RPMI7951 (cell line): ENCODE data around the gene PTMA. TPM values are rescaled to one million over a fixed set of nuclear protein-coding genes. Genes with fewer than 3 reads are reported as not detected.
A peak's percentile ranks its signal among the peaks of the same experiment; 100 is the strongest.
"Not testable (repeated sequence)": the region's sequence is repeated elsewhere in the genome, so short reads cannot be mapped to it uniquely, and the experiment has no call there.

Experiments
- DNase-seq: peaks from one replicate; pipeline ENCODE4 v3.0.0-alpha.2; 2012; ENCODE audit warnings: low read depth
- total RNA-seq: library from RNA; depleted of rRNA; stranded (reverse); fragments of >200 nt; shearing (Covaris generic); gene quantifications from 2 replicates; pipeline ENCODE4 v1.2.3, GENCODE V29; 2014; rRNA removed

PTMA gene, protein sequence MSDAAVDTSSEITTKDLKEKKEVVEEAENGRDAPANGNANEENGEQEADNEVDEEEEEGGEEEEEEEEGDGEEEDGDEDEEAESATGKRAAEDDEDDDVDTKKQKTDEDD
- 1,433 and 1,788 TPM in 2 replicates for total RNA-seq

- peak; percentile 99 for DNase-seq
Measured at GRCh38 chr2:231707927-231708772, at the start of gene PTMA. Gene PTMA, plus strand, starts transcription at chr2:231708525. Its CDS starts 182 bp downstream, at chr2:231708707.

GRCh38 chr2:231660073-231660472 is 48.3 kb upstream of the PTMA start:
- DNase-seq: not testable (repeated sequence)

DNA sequence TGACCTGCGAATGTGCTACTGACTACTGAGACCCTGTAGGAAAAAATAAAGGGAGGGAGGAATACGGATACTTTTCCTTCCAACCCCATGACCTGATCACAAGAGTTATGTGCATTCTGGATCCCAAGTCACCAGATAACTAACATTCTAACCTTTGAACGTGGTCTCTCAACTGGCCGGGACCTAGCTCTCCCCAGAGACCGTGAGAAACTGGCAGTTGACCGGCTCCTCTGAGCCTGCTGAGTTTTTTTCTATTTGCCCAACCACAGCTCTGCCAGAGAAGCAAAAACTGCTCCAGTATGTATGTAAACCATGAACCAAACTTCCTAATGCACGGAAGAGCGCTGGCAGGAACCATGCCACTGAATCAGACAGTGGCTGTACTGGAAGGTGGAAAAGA is 47.5 kb upstream of the PTMA start:
- no peak for DNase-seq

DNA sequence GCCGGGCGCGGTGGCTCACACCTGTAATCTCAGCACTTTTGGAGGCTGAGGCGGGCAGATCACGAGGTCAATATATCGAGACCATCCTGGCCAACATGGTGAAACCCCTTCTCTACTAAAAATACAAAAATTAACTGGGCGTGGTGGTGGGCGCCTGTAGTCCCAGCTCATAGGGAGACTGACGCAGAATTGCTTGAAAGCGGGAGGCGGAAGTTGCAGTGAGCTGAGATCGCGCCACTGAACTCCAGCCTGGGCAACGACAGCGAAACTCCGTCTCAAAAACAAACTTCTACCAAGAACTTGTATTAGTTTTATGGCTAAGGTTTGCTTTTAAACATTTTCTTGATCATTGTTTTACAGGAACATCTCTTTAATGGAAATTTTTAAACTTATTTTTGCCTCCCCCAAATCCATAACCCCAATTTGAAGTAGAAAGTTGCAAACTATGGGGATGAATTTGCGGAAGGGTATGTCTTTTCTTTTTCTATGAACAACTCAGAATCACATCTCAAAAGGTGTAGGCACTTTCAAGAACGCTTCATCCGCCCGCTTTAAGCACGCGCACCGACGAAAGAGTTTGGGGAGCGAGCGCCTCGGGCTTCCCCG is 46.8 kb upstream of the PTMA start:
- DNase-seq: no peak

- DNase-seq: peak; percentile 91
Measured at GRCh38 chr2:231662028-231662810, 46.1 kb upstream of the PTMA start.

- no peak for DNase-seq
Measured at GRCh38 chr2:231662811-231663457, 45.4 kb upstream of the PTMA start.

GRCh38 chr2:231663458-231664212 is 44.7 kb upstream of the PTMA start:
- no peak for DNase-seq

GRCh38 chr2:231664727-231665126 is 43.6 kb upstream of the PTMA start:
- DNase-seq: no peak

DNA sequence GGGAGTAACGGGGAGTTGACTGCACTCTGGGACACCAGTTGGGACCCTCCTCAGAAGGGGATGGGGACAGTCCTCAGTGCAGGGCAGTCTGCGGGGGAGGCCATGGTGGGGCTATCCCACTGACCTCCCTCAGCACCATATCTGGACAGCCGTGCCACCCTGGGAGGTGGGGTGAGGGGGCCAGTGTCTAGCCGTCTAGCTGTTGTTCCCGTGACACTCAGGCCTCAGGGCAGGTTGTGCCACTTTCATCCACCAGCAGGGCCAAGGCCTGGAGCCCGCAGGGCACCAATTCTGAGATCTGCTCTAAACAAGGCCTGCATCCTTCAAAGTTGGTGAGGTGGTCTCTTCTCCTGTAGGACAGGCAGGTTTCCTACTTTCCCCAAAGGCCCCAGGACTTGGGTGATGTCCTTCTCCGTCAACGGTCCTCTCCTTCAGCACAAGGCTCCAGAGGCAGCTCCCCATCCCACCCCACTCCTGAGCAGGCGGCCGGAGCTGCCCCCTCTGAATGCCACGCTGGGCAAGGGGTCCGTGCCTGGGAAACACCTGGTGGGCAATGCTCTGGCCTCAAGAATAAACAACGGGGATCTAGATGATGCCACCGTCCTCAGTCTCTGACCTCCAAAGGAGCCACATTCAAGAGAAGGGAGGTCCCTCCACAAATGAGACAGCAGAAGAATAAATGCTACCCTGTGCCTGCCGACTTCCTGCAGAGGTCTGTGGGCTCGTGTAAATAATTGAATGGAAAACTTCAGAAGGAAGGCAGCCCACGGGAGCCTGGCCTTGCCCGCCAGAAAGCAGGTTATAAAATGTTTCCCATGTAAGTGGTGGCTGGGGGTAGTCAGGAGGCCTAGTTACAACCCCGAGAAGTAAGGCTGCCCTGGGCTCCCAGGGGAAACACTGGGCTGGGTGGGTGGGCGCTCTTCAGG is 42.8 kb upstream of the PTMA start:
- no peak for DNase-seq

DNA sequence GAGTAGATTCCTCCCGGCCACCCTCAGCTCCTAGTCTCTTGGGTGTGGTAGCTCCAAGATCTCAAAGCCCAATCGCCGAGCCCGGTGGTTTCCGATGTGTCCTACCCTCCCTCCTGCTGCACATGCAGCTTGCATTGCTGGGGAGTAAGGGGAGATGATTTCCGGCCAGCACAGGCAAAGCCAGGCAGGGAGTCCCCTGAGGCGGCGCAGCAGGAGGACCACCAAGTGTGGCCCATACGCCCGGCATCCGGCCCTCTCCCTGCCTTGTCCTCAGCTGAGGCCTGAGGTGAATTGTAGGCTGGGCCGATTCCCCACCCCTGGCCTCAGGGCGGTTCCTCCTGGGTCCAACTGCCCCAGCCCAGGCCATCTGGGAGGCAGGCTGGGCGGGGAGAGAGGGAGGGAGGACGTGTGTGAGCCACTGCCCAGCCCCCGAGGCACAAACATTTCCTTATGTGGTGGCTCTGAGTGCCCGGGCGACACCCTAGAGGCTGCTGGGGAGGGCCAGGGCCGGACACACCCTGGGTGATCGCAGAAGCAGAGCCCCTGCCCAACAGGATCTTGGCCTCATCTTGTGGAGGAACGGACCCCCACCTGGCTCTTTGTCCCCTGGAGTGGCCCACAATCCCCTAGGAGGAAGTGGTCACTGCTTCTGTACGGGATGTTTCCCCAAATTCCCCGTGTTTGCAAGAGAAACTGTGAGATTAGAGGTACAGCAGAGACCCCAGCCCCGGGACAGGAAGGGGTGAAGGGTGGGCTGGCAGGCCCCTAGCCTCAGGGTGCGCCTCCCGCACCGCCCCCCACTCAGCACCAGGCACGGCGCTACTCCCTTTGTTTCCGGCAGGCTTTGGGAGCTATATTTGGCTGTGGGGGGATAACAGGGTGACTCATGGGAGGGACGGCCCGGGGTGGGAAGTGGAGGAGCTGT is 41.9 kb upstream of the PTMA start:
- DNase-seq: peak; percentile 99

DNA sequence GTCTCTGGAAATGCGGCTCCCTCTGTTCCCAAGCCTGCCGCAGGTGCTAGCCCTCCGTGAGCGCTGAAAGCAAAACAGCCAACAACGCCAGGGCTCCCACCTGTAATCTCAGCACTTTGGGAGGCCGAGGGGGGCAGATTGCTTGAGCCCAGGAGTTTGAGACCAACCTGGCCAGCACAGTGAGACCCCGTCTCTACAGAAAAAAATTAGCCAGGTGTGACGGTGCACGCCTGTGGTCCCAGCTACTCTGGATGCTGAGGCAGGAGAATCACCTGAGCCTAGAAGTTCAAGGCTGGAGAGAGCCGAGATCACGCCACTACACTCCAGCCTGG is 41.3 kb upstream of the PTMA start:
- no peak for DNase-seq

- no peak for DNase-seq
Measured at GRCh38 chr2:231667496-231667895, 40.8 kb upstream of the PTMA start.

DNA sequence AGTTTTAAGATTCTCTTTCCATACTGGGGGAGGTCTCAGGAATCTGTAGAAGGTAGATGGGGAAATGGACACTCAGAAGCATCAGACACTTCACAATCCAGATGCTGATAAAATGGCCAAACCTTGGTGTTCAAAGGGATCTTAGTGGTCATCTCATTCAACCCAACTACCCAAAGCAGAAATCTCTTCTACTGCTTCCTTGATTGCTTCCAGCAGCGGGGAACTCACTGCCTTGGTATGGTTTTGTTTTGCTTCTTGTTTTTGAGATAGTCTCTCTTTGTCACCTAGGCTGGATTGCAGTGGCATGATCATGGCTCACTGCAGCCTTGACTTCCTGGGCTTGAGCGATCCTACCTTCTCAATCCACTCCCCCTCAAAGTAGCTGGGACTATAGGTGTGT is 39.3 kb upstream of the PTMA start:
- no peak for DNase-seq

GRCh38 chr2:231671270-231672050 is 36.9 kb upstream of the PTMA start:
- no peak for DNase-seq

DNA sequence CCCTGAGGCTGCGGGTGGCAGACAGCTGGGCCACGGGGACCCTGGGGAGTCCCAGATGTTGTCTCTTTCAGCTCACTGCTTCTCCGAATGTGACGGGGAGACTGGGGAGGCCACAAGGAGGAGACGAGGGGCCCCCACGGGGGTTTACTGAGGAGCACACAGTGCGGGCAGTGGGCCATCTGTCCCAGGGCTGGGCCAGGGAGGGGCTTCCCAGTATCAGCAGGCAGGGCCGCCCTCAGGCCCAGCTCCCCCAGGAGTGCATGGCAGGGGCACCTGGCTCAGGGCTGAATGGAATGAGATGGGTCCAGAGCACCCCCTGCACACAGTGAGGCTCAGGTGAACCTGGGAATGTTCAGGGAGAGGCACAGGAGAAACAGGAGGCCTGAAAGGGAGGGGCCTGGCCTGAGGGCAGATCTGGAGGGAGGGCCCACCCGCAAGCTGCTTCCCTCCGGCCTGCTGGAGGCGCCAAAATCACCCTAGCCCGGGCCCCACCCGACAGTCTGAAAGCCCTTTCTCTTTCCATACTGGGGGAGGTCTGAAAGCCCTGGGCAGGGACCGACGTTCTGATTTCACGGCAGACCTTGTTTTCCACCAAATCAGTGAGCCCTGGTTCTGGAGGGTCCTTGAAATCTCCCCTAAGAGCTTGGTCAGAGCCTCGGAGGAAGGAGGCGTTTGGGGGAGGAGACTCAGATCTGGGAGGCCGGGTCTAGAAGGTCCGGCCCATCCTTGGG is 35.5 kb upstream of the PTMA start:
- DNase-seq: peak; percentile 42

- DNase-seq: peak; percentile 52
Measured at GRCh38 chr2:231673348-231673770, 35.0 kb upstream of the PTMA start.
